D341Med (cell line): ENCODE results near the gene DLL4.
A peak's percentile ranks its signal among the peaks of the same experiment; 100 is the strongest.

Experiments used
- DNase-seq: peaks from one replicate; pipeline ENCODE4 v3.0.0; 2012; ENCODE audit warnings: low spot score

Gene DLL4

DNA sequence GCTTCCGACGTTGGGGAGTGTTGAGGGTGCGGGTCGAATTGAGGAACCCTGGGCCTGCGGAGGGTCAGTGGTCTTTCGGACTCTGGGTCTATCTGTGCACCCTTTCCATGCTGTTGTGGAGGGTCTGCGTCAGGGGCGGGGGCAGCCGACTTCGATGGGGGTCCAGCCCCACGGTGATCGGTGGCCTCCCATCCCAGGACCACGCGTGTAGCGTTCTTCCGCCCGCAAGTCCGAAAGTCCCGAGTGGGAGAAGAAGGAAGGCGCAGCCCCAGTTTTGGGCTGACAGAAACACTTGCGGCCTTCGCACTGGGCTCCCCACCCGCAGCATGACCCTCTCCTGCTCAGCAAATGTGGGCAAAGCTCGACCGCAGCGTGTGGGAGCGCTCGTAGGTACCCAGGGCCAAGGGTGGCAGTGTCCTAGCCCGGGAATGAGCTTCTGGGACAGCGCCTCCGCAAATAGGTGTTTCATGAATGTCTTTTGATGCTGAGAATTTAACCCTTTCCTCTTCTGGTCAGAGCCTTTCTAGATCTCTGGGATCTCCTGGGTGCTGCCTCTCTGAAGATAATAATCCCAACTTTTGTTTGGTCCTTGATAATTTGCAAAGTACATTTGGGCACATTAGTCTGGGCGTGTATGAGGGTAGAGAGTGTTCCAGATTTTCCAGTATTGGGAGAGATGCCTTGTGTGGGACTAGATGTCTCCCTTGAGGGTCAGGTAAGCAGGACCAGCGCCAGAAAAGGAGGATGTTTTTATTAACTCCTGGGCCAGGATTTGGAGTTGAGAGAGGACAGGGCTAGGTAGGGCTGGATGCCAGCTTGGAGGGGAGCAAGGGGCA, 2.3 kb upstream of the DLL4 start:
- no peak for DNase-seq

DNA sequence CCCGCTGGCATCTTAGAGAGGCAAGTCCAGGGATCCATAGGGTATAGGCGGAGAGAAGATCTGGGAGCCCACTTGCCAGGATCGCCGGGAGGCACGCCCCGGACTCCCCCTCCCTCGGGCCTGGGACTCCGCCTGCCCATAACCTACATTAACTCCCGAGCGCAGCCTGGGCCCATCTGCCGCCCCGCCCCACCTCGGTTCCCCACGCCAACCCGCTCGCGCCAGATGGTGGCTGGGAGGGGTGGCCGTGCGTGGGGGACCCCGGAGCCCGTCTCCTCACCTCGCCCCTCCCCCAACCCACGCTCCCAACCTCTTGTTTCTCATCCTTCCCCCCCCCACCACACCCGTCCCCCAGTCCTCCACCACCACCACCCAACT, 1.7 kb upstream of the DLL4 start:
- DNase-seq = peak; percentile 75

DNA sequence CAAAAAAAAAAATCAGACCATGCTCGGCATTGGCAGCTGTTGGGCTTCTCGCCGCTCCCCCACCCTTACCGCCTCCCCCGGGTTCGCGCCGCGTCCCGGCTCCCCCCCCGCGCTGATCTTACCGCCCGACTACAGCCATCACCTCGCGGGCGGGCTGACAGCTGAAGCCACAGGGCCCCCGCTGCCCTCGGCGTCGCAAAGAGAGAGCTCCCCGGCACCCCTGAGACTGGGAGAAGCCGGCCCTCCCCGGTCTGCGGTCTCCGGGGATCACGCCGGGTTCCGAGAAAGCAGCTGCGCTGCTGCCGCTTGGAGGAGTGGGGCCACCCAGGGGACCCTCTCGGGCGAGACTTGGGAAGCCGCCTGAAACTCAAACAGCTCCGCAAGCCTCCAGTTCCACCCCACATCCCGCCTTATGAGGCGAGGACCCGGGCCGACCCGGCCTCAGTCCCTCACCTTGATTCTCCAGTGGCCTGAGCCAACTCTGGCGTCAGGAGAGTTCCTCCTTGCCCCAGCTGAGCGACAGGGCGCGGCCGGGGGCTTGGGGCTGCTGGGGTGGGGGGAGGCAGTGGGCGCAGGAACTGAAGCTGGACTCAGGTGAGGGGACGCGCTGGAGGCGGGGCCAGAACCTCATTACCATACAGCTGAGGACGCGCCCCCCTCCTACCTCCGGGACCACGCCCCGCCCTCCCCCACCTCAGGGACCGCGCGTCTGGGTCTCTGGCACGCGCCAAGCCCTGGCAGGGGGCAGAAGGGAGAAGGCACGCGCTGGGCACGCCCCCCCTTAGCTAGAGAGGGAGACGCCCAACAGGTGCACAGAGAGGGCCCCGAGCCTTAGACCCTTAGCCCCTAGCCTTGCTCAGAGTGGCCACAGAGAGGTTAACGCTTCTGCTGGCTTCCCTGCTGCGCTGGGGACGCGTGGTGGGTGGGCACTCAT, 1.0 kb upstream of the DLL4 start:
- DNase-seq = peak; percentile 72

DNA sequence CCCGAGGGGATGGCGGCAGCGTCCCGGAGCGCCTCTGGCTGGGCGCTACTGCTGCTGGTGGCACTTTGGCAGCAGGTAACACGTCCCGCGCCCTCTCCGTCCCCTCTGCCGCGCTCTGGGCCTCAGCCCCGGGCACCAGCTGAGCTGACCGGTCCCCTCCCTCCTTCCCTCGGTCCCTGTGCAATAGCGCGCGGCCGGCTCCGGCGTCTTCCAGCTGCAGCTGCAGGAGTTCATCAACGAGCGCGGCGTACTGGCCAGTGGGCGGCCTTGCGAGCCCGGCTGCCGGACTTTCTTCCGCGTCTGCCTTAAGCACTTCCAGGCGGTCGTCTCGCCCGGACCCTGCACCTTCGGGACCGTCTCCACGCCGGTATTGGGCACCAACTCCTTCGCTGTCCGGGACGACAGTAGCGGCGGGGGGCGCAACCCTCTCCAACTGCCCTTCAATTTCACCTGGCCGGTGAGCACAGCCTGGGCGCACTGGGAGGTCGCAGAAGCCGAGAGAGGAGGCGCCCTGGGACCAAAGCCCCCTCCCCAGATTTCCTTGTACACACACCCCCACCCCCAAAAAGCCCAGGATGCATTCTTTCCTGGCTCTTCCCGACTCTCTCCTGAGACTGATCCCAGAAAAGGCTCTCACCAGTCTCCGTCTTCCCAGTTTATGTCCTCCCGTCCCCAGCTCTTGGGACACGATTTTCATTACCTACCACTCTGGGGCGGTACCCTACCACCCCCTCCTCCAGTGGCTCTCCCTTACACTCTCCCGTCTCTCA, 705 bp downstream of the DLL4 start:
- DNase-seq = no peak

DNA sequence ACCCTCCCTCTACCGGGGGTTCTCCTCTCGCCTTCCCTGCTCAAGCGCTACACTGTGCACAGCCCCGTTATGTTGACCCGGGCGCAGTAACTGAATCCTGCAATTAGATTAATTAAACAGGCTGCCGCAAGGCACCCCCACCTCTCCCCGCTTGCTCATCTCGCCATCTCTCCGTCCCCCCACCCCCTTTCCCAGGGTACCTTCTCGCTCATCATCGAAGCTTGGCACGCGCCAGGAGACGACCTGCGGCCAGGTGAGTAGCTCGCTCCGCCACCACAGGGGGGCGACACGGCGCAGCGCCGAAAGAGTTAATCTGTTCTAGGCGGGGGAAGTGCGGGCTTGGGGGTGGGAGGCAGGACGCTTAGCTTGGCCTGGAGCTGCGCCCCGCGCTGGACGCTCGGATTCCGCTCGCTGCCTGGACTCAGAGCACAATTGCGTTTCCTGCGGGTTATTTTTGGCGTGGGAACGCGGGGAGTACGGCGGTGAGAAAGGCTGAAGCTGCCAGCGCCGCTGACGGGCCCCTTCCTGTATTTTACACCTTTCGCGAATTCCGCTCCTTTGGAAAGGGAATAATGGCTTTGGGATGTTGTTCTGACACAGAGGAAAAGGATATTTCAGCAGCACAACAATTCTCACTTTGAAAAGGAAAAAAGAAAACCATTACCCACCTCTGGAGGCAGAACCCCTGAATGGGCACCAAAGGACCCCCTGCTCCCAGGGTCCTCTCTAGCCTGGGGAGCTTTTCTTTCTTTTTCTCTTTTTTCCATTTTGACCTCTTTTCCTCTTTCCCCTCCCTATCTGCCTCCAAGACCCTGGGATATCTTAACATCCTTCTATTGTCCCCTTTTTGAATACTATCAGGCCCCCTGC, 1.5 kb downstream of the DLL4 start:
- DNase-seq = peak; percentile 69

DNA sequence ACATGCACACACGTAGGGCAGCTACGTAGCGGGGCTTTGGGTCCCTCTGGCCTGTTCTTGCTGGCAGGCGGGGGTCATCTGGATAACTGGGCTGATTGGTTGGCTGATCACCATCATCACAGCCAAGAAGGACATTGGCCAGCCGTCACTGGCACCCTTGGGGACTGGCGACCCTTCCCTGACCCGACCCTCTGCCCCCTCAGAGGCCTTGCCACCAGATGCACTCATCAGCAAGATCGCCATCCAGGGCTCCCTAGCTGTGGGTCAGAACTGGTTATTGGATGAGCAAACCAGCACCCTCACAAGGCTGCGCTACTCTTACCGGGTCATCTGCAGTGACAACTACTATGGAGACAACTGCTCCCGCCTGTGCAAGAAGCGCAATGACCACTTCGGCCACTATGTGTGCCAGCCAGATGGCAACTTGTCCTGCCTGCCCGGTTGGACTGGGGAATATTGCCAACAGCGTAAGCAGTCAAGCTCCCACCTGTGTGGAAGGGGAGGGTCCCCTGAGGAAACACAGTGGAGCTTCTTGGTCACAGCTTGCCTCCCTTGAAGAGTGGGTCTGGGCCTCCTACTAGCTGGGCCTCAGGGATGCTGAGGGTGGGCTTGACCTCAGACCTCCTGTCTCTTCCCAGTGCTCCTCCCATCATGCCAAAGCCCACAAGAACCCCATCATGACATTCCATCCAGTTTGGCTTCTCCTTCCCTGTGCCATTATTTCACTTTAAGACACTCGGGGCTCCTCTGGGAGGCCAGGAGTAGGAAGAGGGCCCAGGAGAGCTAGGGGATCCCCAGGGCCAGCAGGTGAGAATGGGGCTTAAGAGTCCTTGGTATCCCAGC, 2.4 kb downstream of the DLL4 start:
- DNase-seq = no peak

DNA sequence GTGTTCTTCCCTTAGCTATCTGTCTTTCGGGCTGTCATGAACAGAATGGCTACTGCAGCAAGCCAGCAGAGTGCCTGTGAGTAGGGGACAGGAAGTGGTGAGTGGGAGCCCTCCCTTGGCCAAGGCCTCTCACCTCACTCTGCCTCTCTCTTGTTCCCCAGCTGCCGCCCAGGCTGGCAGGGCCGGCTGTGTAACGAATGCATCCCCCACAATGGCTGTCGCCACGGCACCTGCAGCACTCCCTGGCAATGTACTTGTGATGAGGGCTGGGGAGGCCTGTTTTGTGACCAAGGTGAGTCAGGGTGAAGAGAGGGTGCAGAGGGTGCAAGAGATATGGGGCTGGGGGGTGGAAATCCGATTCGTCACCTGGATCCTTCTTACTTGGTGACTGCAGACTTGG, 3.0 kb downstream of the DLL4 start:
- no peak for DNase-seq

DNA sequence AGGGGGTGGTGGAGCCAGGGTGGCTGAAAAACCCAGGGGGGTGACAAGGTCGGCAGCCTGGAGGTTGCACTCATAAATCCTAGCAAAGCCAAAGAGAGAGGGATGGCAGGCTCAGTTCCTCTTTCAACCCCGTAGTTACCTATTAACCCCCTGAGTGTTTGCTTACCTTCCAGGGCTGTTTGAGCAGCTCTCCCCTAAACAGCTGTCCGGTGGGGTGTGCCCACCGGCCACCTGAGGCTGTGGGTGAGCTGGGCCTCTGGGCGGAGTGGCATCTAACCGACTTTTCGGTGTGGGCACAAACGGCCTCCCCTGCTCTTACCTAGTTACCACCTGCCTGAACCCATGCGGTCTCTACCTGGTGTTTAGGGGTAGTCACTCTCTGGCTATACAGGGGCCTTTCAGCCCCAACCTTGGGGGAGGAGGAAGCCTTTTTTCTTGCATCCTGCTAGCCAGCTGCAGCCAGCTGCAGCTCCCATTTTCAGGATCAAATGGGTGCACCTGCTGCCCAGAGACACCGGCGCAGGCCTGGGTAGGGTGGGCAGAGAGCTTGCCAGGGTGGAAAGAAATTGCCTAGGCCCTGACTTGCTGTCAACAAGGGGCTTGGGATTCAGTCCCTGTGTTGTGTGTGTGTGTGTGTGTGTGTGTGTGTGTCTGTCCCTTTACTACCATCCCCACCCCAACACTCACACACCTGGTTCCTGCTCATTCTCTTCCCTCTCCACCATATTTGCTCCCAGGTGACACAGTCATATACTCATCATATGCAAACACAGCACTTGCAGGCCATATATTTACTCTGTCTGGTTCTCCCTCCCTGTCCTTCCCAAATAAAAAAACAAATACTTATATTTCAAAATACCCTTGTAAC, 3.7 kb downstream of the DLL4 start:
- no peak for DNase-seq

DNA sequence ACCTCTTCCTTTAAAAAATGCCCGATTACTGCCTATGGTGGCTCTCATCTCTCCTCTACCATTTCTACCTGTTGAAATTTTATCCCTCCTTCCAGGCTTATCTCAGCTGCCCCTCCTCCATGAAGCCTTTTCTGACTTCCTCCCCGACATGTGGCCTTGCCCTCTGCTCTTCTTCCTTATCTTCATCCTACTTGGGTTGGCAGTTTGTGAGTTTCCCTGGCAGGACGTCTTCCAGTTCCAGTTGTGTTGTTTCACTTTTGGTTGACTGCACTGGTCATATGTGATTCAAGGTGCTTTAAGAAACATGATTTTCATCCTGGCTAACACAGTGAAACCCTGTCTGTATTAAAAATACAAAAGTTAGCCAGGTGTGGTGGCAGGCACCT, 4.4 kb downstream of the DLL4 start:
- no peak for DNase-seq

DNA sequence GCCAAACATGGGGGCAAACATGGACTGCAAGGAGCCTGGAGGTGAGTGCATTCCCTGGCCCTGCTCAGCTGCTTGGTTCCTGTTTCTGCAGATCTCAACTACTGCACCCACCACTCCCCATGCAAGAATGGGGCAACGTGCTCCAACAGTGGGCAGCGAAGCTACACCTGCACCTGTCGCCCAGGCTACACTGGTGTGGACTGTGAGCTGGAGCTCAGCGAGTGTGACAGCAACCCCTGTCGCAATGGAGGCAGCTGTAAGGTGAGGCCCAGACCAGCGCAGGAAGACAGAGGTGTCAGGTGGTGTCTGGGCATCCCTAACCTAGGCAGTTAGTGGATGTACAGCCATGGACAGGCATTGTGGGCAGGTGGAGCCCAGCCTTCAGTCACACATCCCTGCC, 5.3 kb downstream of the DLL4 start:
- DNase-seq = no peak

DNA sequence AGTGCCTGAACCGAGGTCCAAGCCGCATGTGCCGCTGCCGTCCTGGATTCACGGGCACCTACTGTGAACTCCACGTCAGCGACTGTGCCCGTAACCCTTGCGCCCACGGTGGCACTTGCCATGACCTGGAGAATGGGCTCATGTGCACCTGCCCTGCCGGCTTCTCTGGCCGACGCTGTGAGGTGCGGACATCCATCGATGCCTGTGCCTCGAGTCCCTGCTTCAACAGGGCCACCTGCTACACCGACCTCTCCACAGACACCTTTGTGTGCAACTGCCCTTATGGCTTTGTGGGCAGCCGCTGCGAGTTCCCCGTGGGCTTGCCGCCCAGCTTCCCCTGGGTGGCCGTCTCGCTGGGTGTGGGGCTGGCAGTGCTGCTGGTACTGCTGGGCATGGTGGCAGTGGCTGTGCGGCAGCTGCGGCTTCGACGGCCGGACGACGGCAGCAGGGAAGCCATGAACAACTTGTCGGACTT, 7.1 kb downstream of the DLL4 start:
- no peak for DNase-seq

DNA sequence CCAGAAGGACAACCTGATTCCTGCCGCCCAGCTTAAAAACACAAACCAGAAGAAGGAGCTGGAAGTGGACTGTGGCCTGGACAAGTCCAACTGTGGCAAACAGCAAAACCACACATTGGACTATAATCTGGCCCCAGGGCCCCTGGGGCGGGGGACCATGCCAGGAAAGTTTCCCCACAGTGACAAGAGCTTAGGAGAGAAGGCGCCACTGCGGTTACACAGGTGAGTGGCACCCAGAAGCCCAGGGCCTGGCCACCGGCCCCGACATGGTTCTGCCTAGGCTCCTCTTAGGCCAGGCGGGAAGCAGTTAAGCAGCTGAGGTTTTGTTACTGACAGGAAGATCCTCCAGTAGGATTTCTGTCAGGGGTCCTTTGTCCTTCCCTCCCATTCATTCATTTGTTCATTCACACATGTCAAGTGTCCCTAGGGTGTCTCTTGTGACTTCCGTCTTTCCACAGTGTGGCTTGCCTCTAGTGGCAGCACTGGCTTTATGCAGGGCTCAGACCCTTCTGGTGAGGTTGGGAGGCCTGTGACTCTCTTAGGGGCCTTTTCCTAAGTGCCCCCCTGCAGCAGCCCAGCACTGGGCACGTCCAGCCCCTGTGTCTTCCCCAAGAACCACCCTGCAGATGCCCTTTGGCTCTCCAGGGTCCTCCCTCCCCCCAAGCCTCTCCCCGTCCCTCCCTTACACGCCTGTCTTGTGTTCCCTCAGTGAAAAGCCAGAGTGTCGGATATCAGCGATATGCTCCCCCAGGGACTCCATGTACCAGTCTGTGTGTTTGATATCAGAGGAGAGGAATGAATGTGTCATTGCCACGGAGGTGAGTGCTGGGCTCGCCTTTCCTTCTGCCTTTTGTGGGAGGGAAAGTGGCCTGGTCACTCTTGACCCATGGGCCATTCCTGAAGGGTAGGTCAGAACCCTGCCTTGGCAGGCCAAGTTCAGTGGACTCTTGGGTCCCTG, 7.8 kb downstream of the DLL4 start:
- no peak for DNase-seq

DNA sequence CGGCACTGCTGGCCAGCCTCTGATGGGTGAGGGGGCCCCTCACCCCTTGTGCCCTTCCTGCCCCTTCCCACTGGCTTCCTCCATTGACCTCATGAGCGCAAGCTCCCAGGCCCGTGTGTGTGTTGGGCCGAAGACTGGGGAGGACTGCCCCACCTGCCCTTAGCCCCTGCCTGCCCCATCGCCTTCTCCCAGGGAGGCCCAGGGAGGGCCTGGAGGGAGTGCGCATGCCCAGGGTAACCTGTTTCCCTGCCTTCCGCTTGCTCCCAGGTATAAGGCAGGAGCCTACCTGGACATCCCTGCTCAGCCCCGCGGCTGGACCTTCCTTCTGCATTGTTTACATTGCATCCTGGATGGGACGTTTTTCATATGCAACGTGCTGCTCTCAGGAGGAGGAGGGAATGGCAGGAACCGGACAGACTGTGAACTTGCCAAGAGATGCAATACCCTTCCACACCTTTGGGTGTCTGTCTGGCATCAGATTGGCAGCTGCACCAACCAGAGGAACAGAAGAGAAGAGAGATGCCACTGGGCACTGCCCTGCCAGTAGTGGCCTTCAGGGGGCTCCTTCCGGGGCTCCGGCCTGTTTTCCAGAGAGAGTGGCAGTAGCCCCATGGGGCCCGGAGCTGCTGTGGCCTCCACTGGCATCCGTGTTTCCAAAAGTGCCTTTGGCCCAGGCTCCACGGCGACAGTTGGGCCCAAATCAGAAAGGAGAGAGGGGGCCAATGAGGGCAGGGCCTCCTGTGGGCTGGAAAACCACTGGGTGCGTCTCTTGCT, 8.8 kb downstream of the DLL4 start:
- DNase-seq = peak; percentile 72

DNA sequence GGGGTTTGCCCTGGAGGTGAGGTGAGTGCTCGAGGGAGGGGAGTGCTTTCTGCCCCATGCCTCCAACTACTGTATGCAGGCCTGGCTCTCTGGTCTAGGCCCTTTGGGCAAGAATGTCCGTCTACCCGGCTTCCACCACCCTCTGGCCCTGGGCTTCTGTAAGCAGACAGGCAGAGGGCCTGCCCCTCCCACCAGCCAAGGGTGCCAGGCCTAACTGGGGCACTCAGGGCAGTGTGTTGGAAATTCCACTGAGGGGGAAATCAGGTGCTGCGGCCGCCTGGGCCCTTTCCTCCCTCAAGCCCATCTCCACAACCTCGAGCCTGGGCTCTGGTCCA, 9.4 kb downstream of the DLL4 start:
- DNase-seq = no peak

DNA sequence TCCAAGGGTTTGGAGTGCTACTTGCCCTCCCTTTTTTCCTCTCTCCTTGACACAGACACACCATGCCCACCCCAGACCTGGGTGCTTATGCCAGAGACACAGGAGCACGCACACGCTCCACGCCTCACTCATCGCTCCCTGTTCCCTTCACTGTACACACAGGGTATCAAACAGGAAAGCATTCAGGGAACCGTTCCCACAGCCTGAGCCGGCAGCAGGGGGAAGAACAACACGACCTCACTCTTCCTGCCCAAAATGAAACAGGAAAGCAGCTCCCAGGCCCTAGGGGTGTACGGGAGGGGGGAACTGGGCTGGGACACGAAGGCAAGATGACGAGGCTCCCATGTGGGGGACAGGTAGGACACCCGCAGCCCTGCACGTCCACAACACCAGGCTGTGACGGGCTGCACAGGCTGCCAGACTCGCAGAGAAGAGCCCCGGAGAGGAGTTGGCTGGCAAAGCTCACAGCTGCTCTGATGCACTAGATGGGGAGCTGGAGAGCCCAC, 11.2 kb downstream of the DLL4 start:
- no peak for DNase-seq

DNA sequence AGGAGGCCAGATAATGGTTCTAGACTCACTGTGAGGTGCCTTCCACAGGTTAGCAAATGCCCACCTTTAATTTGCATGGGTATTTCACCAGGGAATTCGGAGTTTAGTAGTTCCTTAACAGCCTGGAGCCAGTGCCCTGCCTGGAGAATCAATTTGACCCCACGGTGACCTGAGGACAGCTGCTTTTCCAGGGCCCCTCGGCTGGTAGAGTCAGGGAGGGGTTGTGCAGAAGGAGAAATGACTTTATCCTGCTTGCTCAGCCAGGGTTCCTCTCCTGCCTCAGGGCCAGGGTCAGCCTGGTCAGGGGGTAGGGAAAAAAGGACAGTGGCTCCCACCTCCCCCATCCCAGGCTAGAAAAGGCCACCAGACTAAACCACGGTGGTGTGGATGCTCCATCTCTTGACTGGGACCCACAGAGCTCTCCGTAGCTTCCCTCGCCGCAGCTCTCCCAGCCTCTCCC, 12.0 kb downstream of the DLL4 start:
- no peak for DNase-seq
